K562 (cell line): ENCODE results near the gene AFF1. TPM values are rescaled to one million over a fixed set of nuclear protein-coding genes. Genes with fewer than 3 reads are reported as not detected.

Experiments used
- ATAC-seq: fragments of 200-7000 bp; cut with Tn5 transposase; 3 replicates; pipeline ENCODE4 v1.9.1; 2020; ENCODE audit warnings: moderate library complexity
- BruUV-seq: library from RNA; stranded (reverse); fragments of 400-500 nt; replicated peaks from 2 replicates; lab custom pipeline; 2021; lab: Mats Ljungman, UMichigan
- CTCF ChIA-PET: fragments of 300-600 bp; formaldehyde crosslinking; extraction: SDS; loops from one replicate; lab custom pipeline; 2021; ENCODE audit warnings: low intra/inter-chr PET ratio; lab: Yijun Ruan, JAX
- POLR2A ChIA-PET: fragments of 300-600, 350-650 bp; sonication (Branson Sonifier 250); formaldehyde crosslinking; extraction: SDS; loops from one replicate; lab custom pipeline; 2021; ENCODE audit warnings: antibody characterized with exemption, inconsistent platforms; lab: Yijun Ruan, JAX
- DNase-seq, 4 experiments: peaks; one replicate each; pipeline versions ENCODE4 v3.0.0 to v3.0.0-alpha.2; 2011 to 2018; ENCODE audit warnings: low spot score in 3 of 4, mixed read lengths in 3 of 4; ENCODE audit errors: extremely low read depth in 1 of 4
- FAIRE-seq: peaks from 2 replicates; lab custom pipeline; 2011; peaks lifted over from hg19 to GRCh38; lab: Jason Lieb, UNC
- H2AFZ ChIP-seq: 2 replicates; pipeline ENCODE4 v1.6.0; 2011; ENCODE audit warnings: low read depth, low read length, control low read depth, inconsistent platforms
- H3K27ac ChIP-seq: fragments of 200-600 bp; 3 replicates; pipeline ENCODE4 v1.8.0; 2011; ENCODE audit warnings: low read depth, mild to moderate bottlenecking, control low read depth, inconsistent platforms, low read length, moderate library complexity, mixed read lengths; ENCODE audit errors: extremely low read depth
- H3K27me3 ChIP-seq, 2 experiments: fragments of 300-600 bp in 1 of 2; 2 replicates in 1 of 2; 3 replicates in 1 of 2; pipeline versions ENCODE4 v1.6.0 to v1.8.0; 2011; ENCODE audit warnings: inconsistent platforms in 2 of 2, low read length in 2 of 2, mild to moderate bottlenecking in 1 of 2, mixed read lengths in 1 of 2, moderate library complexity in 1 of 2; ENCODE audit not compliant: control insufficient read depth in 2 of 2, insufficient read depth in 2 of 2
- H3K36me3 ChIP-seq: fragments of 300-600 bp; 3 replicates; pipeline ENCODE4 v1.8.0; 2011; ENCODE audit warnings: mild to moderate bottlenecking, low read length, inconsistent platforms; ENCODE audit not compliant: control insufficient read depth, insufficient read depth
- H3K4me1 ChIP-seq, 2 experiments: fragments of 200-600 bp in 1 of 2; replicated peaks in 1 of 2; 2 replicates in 1 of 2; 3 replicates in 1 of 2; pipeline versions ENCODE4 v1.5.1 to v1.8.0; 2011; ENCODE audit warnings: inconsistent platforms in 2 of 2, low read length in 2 of 2, mild to moderate bottlenecking in 1 of 2, mixed read lengths in 1 of 2, moderate library complexity in 1 of 2; ENCODE audit not compliant: control insufficient read depth in 2 of 2, insufficient read depth in 2 of 2
- H3K4me2 ChIP-seq: 2 replicates; pipeline ENCODE4 v1.6.1; 2011; ENCODE audit warnings: low read length, control low read depth, inconsistent platforms, mixed read lengths; ENCODE audit not compliant: insufficient read depth
- H3K4me3 ChIP-seq: fragments of 200-600 bp; sonication (generic), shearing (Covaris generic); 2 replicates; pipeline ENCODE4 v1.5.1; 2016; ENCODE audit warnings: control low read depth, inconsistent platforms
- H3K79me2 ChIP-seq: fragments of 200-600 bp; 3 replicates; pipeline ENCODE4 v1.8.0; 2011; ENCODE audit warnings: low read length, inconsistent platforms; ENCODE audit not compliant: control insufficient read depth, insufficient read depth
- H3K9ac ChIP-seq, 2 experiments: 2 replicates each; pipeline versions ENCODE4 v1.6.0 to v1.6.1; 2011; ENCODE audit warnings: low read depth in 2 of 2, low read length in 2 of 2, control low read depth in 1 of 2, inconsistent platforms in 1 of 2, mild to moderate bottlenecking in 1 of 2, mixed read lengths in 1 of 2; ENCODE audit not compliant: insufficient read depth in 1 of 2
- H3K9me1 ChIP-seq: one replicate; pipeline ENCODE4 v1.6.0; 2011; ENCODE audit warnings: inconsistent platforms, mild to moderate bottlenecking, low read length, moderate library complexity; ENCODE audit not compliant: control insufficient read depth, insufficient read depth
- H3K9me3 ChIP-seq: replicated peaks from 2 replicates; pipeline ENCODE4 v1.5.1; 2011; ENCODE audit warnings: low read depth, low read length, inconsistent platforms; ENCODE audit not compliant: control insufficient read depth, insufficient read depth
- H4K20me1 ChIP-seq: replicated peaks from 2 replicates; pipeline ENCODE4 v1.6.1; 2011; ENCODE audit warnings: low read length, inconsistent platforms, mixed read lengths; ENCODE audit not compliant: control insufficient read depth, insufficient read depth
- DMBX1 ChIP-seq: fragments of 250-450 bp; sonication (Bioruptor Pico); IDR thresholded peaks from 2 replicates; pipeline ENCODE4 v1.8.0; 2022; ENCODE audit warnings: inconsistent platforms, mild to moderate bottlenecking, moderate library complexity, borderline replicate concordance
- E2F6 ChIP-seq, 2 experiments: IDR thresholded peaks; 2 replicates each; pipeline ENCODE4 v1.6.1; 2011; ENCODE audit warnings: borderline replicate concordance in 1 of 2, control low read depth in 1 of 2, low read depth in 1 of 2, low read length in 1 of 2, mild to moderate bottlenecking in 1 of 2, mixed read lengths in 1 of 2, moderate library complexity in 1 of 2; ENCODE audit not compliant: insufficient read depth in 1 of 2, insufficient read length in 1 of 2, poor library complexity in 1 of 2, severe bottlenecking in 1 of 2; ENCODE audit errors: extremely low read depth in 1 of 2
- E4F1 ChIP-seq: fragments of 250-450 bp; sonication (Bioruptor Pico); IDR thresholded peaks from 2 replicates; pipeline ENCODE4 v1.5.0; 2021; ENCODE audit warnings: mild to moderate bottlenecking, borderline replicate concordance
- GABPA ChIP-seq: fragments of 200-800 bp; sonication (Bioruptor generic); conservative IDR thresholded peaks from 2 replicates; pipeline ENCODE4 v1.6.1; 2016; ENCODE audit warnings: low read depth, missing genetic modification characterization, missing compliant biosample characterization
- NEUROD1 ChIP-seq: fragments of 150-350 bp; IDR thresholded peaks from 2 replicates; pipeline ENCODE4 v1.6.1; 2014; ENCODE audit warnings: borderline replicate concordance, low read length, low read depth; ENCODE audit not compliant: partially characterized antibody
- RNF2 ChIP-seq: sonication (generic); IDR thresholded peaks from 2 replicates; pipeline ENCODE4 v1.6.1; 2016
- RUNX1 ChIP-seq: sonication (generic); IDR thresholded peaks from 2 replicates; pipeline ENCODE4 v1.6.1; 2016; ENCODE audit warnings: antibody characterized with exemption, low read depth
- THAP7 ChIP-seq: fragments of 250-450 bp; sonication (Bioruptor Pico); IDR thresholded peaks from 2 replicates; pipeline ENCODE4 v1.5.0; 2021
- ZBTB26 ChIP-seq: fragments of 450-650 bp; formaldehyde crosslinking; IDR thresholded peaks from 2 replicates; pipeline ENCODE4 v1.4.0; 2022; ENCODE audit warnings: missing genetic modification characterization
- ZC3H4 ChIP-seq: sonication (generic); formaldehyde crosslinking; IDR thresholded peaks from 2 replicates; pipeline ENCODE4 v1.9.0; 2021; ENCODE audit warnings: missing genetic modification reagents, borderline replicate concordance
- ZFP30 ChIP-seq: fragments of 250-450 bp; sonication (Bioruptor Pico); IDR thresholded peaks from 2 replicates; pipeline ENCODE4 v1.8.0; 2022; ENCODE audit warnings: moderate library complexity, mild to moderate bottlenecking, inconsistent platforms, borderline replicate concordance
- ZNF77 ChIP-seq: fragments of 250-450 bp; sonication (Bioruptor Pico); IDR thresholded peaks from 2 replicates; pipeline ENCODE4 v1.5.0; 2020
- ZNF830 ChIP-seq: fragments of 250-450 bp; sonication (Bioruptor Pico); IDR thresholded peaks from 2 replicates; pipeline ENCODE4 v1.5.0; 2021; ENCODE audit warnings: mild to moderate bottlenecking
- whole genome bisulfite sequencing: fragments of 100-300 bp; shearing (Covaris generic); methylation state at CpG from one replicate; pipeline ENCODE4 v1.1.6; 2016; ENCODE audit warnings: low coverage, mixed read lengths; ENCODE audit not compliant: insufficient coverage; ENCODE audit errors: missing lambda C conversion rate; 5-methylcytosine and 5-hydroxymethylcytosine counted together
- in situ Hi-C: fragments of 300-500 bp; cut with MboI; formaldehyde crosslinking; loops from 4 replicates; pipeline ENCODE4 v1.15.0; 2018; ENCODE audit warnings: inconsistent platforms, mixed read lengths
- intact Hi-C: fragments of 100-400 bp; cut with micrococcal nuclease; formaldehyde crosslinking; loops from 2 replicates; pipeline ENCODE4 v1.14.2; 2022
- polyA plus RNA-seq, 8 experiments: library from polyadenylated mRNA; depleted of rRNA in 4 of 8; stranded (reverse) in 5 of 8; unstranded in 3 of 8; fragments of >200 nt; fragmentation: Nextera tagmentation in 2 of 8; fragmentation: Illumina TruSeq in 1 of 8; extraction: Ambion mirVana in 2 of 8; extraction: Trizol in 1 of 8; gene quantifications; 2 replicates each; pipeline versions ENCODE4 v1.2.1 to v1.2.3, GENCODE V29; 2011 to 2014; ENCODE audit warnings: inconsistent platforms in 1 of 8, missing spikeins in 1 of 8
- total RNA-seq, 7 experiments: library from RNA; depleted of rRNA in 6 of 7; stranded (reverse); fragments of >200 nt in 6 of 7; fragmentation: Illumina TruSeq in 2 of 7; extraction: Trizol in 2 of 7; gene quantifications; 2 replicates each; pipeline versions ENCODE4 v1.2.1 to v1.2.3, GENCODE V29; 2011 to 2021; ENCODE audit warnings: low replicate concordance in 1 of 7

Gene AFF1
- total and polyA plus RNA-seq, 9 of the 15 experiments (the other 6 are each of a cell fraction or from before 2014, with no cell fraction given): 4.1 to 47.5 (median 17.2) TPM

- H3K4me1 ChIP-seq: peaks cover 5 to 51% of the 10 kb centered on the region in 2 experiments; a peak in 4 of 5 replicates
Observed at GRCh38 chr4:87025023-87025613, 90.3 kb downstream of the AFF1 start.

More at GRCh38 chr4:87025023-87025613, 90.3 kb downstream of the AFF1 start:
- in situ Hi-C loops: no loop called here
- no TSS peak for BruUV-seq
- peaks cover 99% of the 10 kb centered on the region for H3K79me2 ChIP-seq
- H3K27ac ChIP-seq: no peak overlapping the region
- H3K9ac ChIP-seq: no peak overlapping the region
- no peak for TF ChIP-seq E2F6 (IDR thresholded peaks at IDR 0.05; ENCODE audit: borderline replicate concordance in 1 of 2, extremely low read depth in 1 of 2, insufficient read depth in 1 of 2, insufficient read length in 1 of 2, low read depth in 1 of 2, low read length in 1 of 2, poor library complexity in 1 of 2, severe bottlenecking in 1 of 2)
- TF ChIP-seq NEUROD1: no peak
- no peak for TF ChIP-seq ZNF77 (CRISPR knock-in tag)
- TF ChIP-seq RNF2: no peak
- TF ChIP-seq THAP7 (CRISPR knock-in tag): no peak
- TF ChIP-seq RUNX1: no peak
- no peak for TF ChIP-seq ZNF830 (CRISPR knock-in tag)
- no peak for TF ChIP-seq ZC3H4 (CRISPR knock-in tag)
- TF ChIP-seq DMBX1: no peak
- no peak for TF ChIP-seq ZFP30 (CRISPR knock-in tag)
- no peak for TF ChIP-seq ZBTB26 (CRISPR knock-in tag)
- no peak for TF ChIP-seq GABPA (tag)
- TF ChIP-seq E4F1 (CRISPR knock-in tag): no peak
- 72% methylated on average over 5 of the region's 5 CpGs for WGBS
- no peak overlapping the region for H2AFZ ChIP-seq
- no peak for ATAC-seq
- no peaks in the 10 kb centered on the region for H3K27me3 ChIP-seq
- DNase-seq: no peak
- POLR2A ChIA-PET: interaction anchor here (0.6 to 1.8 kb wide), 4 partner anchors 14 to 89 kb away, joined by 3 to 5 read pairs (median 4); no protein-coding TSS in a partner anchor
- H3K9me1 ChIP-seq: no peaks in the 10 kb centered on the region
- peaks cover 26% of the 10 kb centered on the region; the same call in 1 of the 2 replicates for H4K20me1 ChIP-seq
- CTCF ChIA-PET: no interaction called here
- no peaks in the 10 kb centered on the region for H3K9me3 ChIP-seq
- no peak overlapping the region for H3K4me3 ChIP-seq
- intact Hi-C loops: no loop called here
- H3K36me3 ChIP-seq: no peaks in the 10 kb centered on the region
- no peak overlapping the region for H3K4me2 ChIP-seq
- no peak for FAIRE-seq
